ES-I3 (cell line): ENCODE measurements around the gene RAI1.

Experiments
- H3K36me3 ChIP-seq: 2 replicates; pipeline ENCODE4 v1.6.1; 2013; ENCODE audit warnings: mild to moderate bottlenecking, low read length, control low read depth, moderate library complexity; ENCODE audit not compliant: insufficient read depth
- H3K4me1 ChIP-seq: 2 replicates; pipeline ENCODE4 v1.6.1; 2013; ENCODE audit warnings: mild to moderate bottlenecking, control low read depth, low read length; ENCODE audit not compliant: insufficient read depth
- H3K9ac ChIP-seq: 2 replicates; pipeline ENCODE4 v1.6.1; 2013; ENCODE audit warnings: low read depth, mild to moderate bottlenecking, low read length, moderate library complexity
- H3K9me3 ChIP-seq: 2 replicates; pipeline ENCODE4 v1.6.1; 2013; ENCODE audit warnings: mild to moderate bottlenecking, low read length, moderate library complexity; ENCODE audit not compliant: control insufficient read depth, insufficient read depth

Gene RAI1

GRCh38 chr17:17719199-17719940, 38.1 kb downstream of the RAI1 start:
- Histone ChIP-seq H3K36me3 (no peaks in the 10 kb centered on the region), H3K9ac (no peak overlapping the region), H3K9me3 (no peaks in the 10 kb centered on the region), H3K4me1 (peaks cover 6% of the 10 kb centered on the region; the same call in 1 of the 2 replicates)

GRCh38 chr17:17719966-17720543, 38.8 kb downstream of the RAI1 start:
- Histone ChIP-seq H3K36me3 (no peaks in the 10 kb centered on the region), H3K4me1 (peaks cover 6% of the 10 kb centered on the region; the same call in 1 of the 2 replicates)

DNA sequence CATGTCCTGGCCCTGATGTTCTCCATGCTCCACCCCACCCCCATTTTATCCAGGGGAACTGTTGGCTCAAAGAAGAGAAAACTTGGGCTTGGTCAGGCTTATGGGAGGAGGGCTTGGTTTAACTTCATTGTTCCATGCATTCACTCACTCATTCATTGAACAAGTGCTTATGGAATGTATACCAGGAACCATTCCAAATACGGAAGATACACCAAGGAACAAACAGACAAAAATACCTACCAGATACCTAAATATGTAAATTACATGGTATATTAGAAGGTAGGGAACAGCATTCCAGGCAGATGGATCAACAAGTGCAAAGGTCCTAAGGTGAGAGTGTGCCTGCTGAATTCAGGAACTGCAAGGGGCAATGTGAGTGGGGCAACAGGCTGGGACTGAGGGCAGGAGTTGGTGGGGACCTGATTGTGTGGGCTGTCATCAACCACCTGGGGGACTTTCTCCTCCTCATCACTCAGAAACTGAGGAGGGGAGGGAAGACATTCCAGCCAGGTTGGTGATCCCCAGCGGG, 39.9 kb downstream of the RAI1 start:
- Histone ChIP-seq H3K9me3 (no peaks in the 10 kb centered on the region), H3K9ac (no peak overlapping the region), H3K36me3 (no peaks in the 10 kb centered on the region), H3K4me1 (peaks cover 14% of the 10 kb centered on the region; the same call in 1 of the 2 replicates)

More at GRCh38 chr17:17719966-17720543, 38.8 kb downstream of the RAI1 start:
- H3K9ac ChIP-seq: no peak overlapping the region
- no peaks in the 10 kb centered on the region for H3K9me3 ChIP-seq

- H3K9ac ChIP-seq: peak overlapping the region; percentile 34; the same call in 1 of the 2 replicates
Measured at GRCh38 chr17:17722081-17722905, 41.0 kb downstream of the RAI1 start.

DNA sequence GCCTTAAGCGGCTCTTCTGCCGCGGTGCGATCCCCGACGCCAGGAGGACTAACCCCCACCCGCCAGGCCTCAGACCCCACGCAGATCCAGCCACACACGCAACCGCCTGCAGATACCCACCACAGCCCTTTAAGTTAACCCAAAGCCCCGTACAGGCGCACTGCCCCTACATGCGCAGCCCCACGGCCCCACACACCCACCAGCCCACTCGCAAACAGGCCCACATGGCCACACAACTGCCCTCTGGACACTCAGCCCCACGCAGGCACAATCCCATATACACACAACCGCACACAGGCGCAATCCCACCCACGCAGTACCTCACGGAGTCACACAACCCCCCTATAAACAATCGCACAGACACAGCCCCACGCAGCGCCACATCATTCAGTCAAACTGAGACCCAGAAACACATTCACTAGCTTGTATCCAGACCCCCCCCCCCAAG, 41.7 kb downstream of the RAI1 start:
- Histone ChIP-seq H3K4me1 (peaks cover 22% of the 10 kb centered on the region; the same call in 1 of the 2 replicates), H3K9ac (peak overlapping the region; percentile 34; the same call in 1 of the 2 replicates), H3K9me3 (no peaks in the 10 kb centered on the region), H3K36me3 (no peaks in the 10 kb centered on the region)

More at GRCh38 chr17:17722081-17722905, 41.0 kb downstream of the RAI1 start:
- Histone ChIP-seq H3K36me3 (no peaks in the 10 kb centered on the region), H3K9me3 (no peaks in the 10 kb centered on the region), H3K4me1 (peaks cover 22% of the 10 kb centered on the region; the same call in 1 of the 2 replicates)

GRCh38 chr17:17723354-17724261, 42.4 kb downstream of the RAI1 start:
- H3K4me1 ChIP-seq: peaks cover 22% of the 10 kb centered on the region; the same call in 1 of the 2 replicates
- no peaks in the 10 kb centered on the region for H3K9me3 ChIP-seq
- H3K9ac ChIP-seq: peak overlapping the region; percentile 59; the same call in 1 of the 2 replicates
- H3K36me3 ChIP-seq: no peaks in the 10 kb centered on the region

DNA sequence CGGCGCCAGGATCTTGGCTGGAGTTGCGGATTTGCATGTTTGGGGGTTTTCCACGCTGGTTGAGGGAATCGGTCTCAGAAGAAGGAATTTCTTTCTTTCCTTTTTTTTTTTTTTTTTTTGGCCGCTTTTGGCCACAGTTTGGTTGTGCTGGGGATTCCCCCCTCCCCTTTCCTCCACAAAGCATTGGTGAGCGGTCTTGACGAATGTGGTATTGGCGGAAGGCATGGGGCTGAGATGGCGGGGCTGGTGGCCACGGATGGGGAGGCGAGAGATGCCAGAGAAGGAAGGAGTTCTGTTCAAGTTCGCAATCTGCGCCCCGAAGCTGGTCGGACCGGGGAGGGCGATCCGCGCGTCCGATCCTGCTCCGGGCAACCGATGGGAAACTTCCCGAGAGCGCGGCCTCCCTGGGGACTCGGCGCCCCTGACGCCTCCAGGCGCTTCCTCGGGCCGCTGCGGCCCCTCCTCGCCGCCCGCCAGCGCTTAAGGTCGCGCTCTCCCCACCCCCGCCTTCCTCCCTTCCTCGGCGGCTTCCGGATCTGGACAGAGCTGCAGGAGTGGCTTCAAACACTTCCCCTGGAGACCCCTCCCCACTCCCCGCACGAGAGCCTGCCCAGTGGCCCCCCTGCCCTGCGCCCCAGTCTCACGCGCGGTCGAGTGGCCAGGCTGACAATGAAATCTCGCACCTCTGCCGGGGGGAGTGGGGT, 43.2 kb downstream of the RAI1 start:
- Histone ChIP-seq H3K4me1 (peaks cover 22% of the 10 kb centered on the region; the same call in 1 of the 2 replicates), H3K36me3 (no peaks in the 10 kb centered on the region), H3K9ac (peak overlapping the region; percentile 59; the same call in 1 of the 2 replicates)

GRCh38 chr17:17725011-17725751, 43.9 kb downstream of the RAI1 start:
- Histone ChIP-seq H3K9me3 (no peaks in the 10 kb centered on the region), H3K36me3 (no peaks in the 10 kb centered on the region), H3K4me1 (peaks cover 22% of the 10 kb centered on the region; the same call in 1 of the 2 replicates), H3K9ac (peak overlapping the region; percentile 40)

More for the DNA sequence above, 43.2 kb downstream of the RAI1 start:
- H3K9me3 ChIP-seq: no peaks in the 10 kb centered on the region

DNA sequence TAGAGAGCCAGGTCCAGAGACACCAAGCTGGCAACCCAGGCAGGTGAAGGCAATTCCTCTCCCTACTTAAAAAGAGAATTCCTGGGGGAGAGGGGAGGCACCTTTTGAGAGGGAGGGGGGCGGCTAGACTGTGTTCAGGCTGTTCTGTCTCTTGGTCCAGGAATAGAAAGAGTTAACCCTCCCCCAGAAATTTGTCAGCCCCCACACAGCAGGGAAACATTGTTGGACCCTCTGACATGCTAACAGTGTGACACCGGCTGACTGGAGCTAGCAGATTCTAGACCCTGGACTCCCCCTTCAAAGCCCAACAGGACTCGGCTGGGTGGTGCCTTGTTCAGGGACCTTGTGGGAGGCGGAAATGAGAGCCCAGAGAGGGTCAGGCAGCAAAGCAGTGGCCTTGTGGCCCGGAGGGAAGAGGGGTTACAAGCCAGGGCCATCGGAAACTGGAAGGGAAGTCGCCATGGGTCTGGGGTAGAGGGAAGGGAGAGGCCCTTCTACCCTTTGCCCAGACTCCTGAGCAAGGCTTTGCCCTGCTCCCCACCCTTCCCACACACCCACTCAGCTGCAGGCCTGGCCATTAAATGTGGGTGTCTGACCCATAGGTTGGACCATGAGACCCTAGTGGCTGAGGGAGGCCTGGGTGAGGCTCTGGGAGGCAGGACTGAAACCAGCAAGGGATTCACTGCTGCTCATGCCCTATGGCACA, 44.6 kb downstream of the RAI1 start:
- no peaks in the 10 kb centered on the region for H3K9me3 ChIP-seq
- no peaks in the 10 kb centered on the region for H3K36me3 ChIP-seq
- H3K4me1 ChIP-seq: peaks cover 22% of the 10 kb centered on the region; the same call in 1 of the 2 replicates
- H3K9ac ChIP-seq: peak overlapping the region; percentile 40

- H3K4me1 ChIP-seq: peaks cover 22% of the 10 kb centered on the region; the same call in 1 of the 2 replicates
- no peak overlapping the region for H3K9ac ChIP-seq
- H3K9me3 ChIP-seq: no peaks in the 10 kb centered on the region
- H3K36me3 ChIP-seq: no peaks in the 10 kb centered on the region
Measured at GRCh38 chr17:17726458-17727060, 45.3 kb downstream of the RAI1 start.

DNA sequence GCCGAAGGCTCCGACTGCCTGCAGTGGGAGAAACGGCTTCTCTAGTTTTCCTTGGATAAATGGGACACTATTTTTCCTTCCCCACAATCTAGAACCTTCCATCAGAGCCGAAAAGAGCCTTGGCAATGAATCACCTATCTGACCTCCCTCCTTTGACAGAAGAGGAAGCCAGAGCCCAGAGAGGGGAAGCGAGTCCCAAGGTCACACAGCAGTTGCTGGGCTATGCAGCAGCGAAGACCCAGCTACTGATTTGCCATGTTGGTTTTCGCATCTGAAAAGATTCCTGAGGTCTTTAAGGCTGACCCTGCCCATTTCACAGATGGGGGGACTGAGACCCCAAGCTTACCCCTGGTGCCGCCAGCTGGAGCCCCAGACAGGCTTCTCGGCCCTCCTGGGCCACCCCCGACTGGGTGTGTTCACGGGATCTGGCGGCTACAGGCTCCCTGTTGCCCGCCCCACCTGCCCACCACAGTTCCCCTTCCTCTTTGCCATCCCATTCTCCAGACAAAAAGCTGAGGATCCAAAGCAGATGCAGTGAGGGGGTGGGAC, 45.9 kb downstream of the RAI1 start:
- H3K36me3 ChIP-seq: no peaks in the 10 kb centered on the region
- peaks cover 22% of the 10 kb centered on the region; the same call in 1 of the 2 replicates for H3K4me1 ChIP-seq
- H3K9ac ChIP-seq: no peak overlapping the region
- no peaks in the 10 kb centered on the region for H3K9me3 ChIP-seq
